OCI-LY1 (cell line): Measurements from ENCODE around the gene GOLGB1.

Experiments
- EZH2 ChIP-seq: fragments of 200-600 bp; sonication (generic), shearing (Covaris generic); IDR thresholded peaks from 2 replicates; pipeline ENCODE4 v1.8.0; 2017; ENCODE audit warnings: borderline replicate concordance, mixed run types, mild to moderate bottlenecking, antibody characterized with exemption, low read length, moderate library complexity, mixed read lengths
- TF ChIP-seq, protein P1 (sequence below): fragments of 200-600 bp; sonication (generic), shearing (Covaris generic); IDR thresholded peaks from 2 replicates; pipeline ENCODE4 v1.5.1; 2017; ENCODE audit warnings: mild to moderate bottlenecking, antibody characterized with exemption, low read length, moderate library complexity, mixed read lengths

DNA sequence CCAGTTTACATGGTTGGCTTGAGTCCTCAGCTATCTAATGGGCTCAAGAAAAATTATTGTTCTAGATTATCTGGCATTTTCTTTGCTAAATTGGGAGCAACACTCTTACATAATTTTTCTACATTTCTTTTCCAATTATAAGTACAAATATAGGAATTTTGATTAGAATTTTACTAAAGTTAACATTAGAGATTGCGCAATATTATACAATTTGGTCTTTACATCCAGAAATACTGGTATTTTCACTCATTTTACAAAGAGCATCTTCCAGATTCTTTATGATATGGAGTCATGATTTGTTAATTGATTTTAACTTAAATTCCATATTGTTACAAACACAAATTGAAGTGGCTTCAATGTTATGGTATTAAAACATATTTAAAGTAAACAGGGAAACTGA is 19.7 kb upstream of the GOLGB1 start:
- TF ChIP-seq, protein P1, sequence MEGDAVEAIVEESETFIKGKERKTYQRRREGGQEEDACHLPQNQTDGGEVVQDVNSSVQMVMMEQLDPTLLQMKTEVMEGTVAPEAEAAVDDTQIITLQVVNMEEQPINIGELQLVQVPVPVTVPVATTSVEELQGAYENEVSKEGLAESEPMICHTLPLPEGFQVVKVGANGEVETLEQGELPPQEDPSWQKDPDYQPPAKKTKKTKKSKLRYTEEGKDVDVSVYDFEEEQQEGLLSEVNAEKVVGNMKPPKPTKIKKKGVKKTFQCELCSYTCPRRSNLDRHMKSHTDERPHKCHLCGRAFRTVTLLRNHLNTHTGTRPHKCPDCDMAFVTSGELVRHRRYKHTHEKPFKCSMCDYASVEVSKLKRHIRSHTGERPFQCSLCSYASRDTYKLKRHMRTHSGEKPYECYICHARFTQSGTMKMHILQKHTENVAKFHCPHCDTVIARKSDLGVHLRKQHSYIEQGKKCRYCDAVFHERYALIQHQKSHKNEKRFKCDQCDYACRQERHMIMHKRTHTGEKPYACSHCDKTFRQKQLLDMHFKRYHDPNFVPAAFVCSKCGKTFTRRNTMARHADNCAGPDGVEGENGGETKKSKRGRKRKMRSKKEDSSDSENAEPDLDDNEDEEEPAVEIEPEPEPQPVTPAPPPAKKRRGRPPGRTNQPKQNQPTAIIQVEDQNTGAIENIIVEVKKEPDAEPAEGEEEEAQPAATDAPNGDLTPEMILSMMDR = no peak
- no peak for TF ChIP-seq EZH2
